Keratinocyte (primary cell): Measurements from ENCODE around the gene PACSIN2. TPM values are rescaled to one million over a fixed set of nuclear protein-coding genes. Genes with fewer than 3 reads are reported as not detected.

Experiments
- DNase-seq: peaks from one replicate; pipeline ENCODE4 v3.0.0-alpha.2; 2011; ENCODE audit warnings: low read depth, missing footprints, low spot score
- FAIRE-seq: peaks from 2 replicates; lab custom pipeline; 2011; peaks lifted over from hg19 to GRCh38; lab: Jason Lieb, UNC
- H2AFZ ChIP-seq: 2 replicates; pipeline ENCODE4 v1.6.0; 2012; ENCODE audit warnings: low read length, control low read depth, inconsistent platforms; ENCODE audit not compliant: control insufficient read depth
- H3K27ac ChIP-seq: 2 replicates; pipeline ENCODE4 v1.5.1; 2011; ENCODE audit warnings: low read length; ENCODE audit not compliant: control insufficient read depth, insufficient read depth
- H3K27me3 ChIP-seq: 3 replicates; pipeline ENCODE4 v1.6.0; 2011; ENCODE audit warnings: low read length; ENCODE audit not compliant: control insufficient read depth, insufficient read depth; ENCODE audit errors: extremely low read depth
- H3K36me3 ChIP-seq, 2 experiments: 2 replicates in 1 of 2; 3 replicates in 1 of 2; pipeline ENCODE4 v1.5.1; 2011; ENCODE audit warnings: low read length in 2 of 2, mild to moderate bottlenecking in 1 of 2; ENCODE audit not compliant: control insufficient read depth in 2 of 2, insufficient read depth in 2 of 2; ENCODE audit errors: extremely low read depth in 1 of 2
- H3K4me1 ChIP-seq: 3 replicates; pipeline ENCODE4 v1.5.1; 2011; ENCODE audit warnings: low read length; ENCODE audit not compliant: control insufficient read depth, insufficient read depth; ENCODE audit errors: extremely low read depth
- H3K4me2 ChIP-seq: 3 replicates; pipeline ENCODE4 v1.6.0; 2011; ENCODE audit warnings: low read depth, low read length; ENCODE audit not compliant: control insufficient read depth, insufficient read depth; ENCODE audit errors: extremely low read depth
- H3K4me3 ChIP-seq, 3 experiments: fragments of 200-600 bp in 1 of 3; sonication (generic) in 1 of 3; 2 replicates in 2 of 3; 3 replicates in 1 of 3; pipeline ENCODE4 v1.5.1; 2011 to 2016; ENCODE audit warnings: low read length in 3 of 3, mild to moderate bottlenecking in 3 of 3, control low read depth in 2 of 3, inconsistent platforms in 1 of 3, low read depth in 1 of 3, mixed read lengths in 1 of 3, mixed run types in 1 of 3, moderate library complexity in 1 of 3; ENCODE audit not compliant: control insufficient read depth in 2 of 3, insufficient read depth in 2 of 3; ENCODE audit errors: extremely low read depth in 1 of 3
- H3K79me2 ChIP-seq: 2 replicates; pipeline ENCODE4 v1.6.0; 2012; ENCODE audit warnings: low read length; ENCODE audit not compliant: control insufficient read depth, insufficient read depth
- H3K9ac ChIP-seq: 3 replicates; pipeline ENCODE4 v1.6.0; 2011; ENCODE audit warnings: low read length; ENCODE audit not compliant: control insufficient read depth, insufficient read depth; ENCODE audit errors: extremely low read depth
- H3K9me1 ChIP-seq: 3 replicates; pipeline ENCODE4 v1.6.0; 2011; ENCODE audit warnings: low read length; ENCODE audit not compliant: control insufficient read depth, insufficient read depth; ENCODE audit errors: extremely low read depth
- H3K9me3 ChIP-seq: 2 replicates; pipeline ENCODE4 v1.5.1; 2012; ENCODE audit warnings: low read depth, low read length; ENCODE audit not compliant: control insufficient read depth
- H4K20me1 ChIP-seq: 3 replicates; pipeline ENCODE4 v1.6.0; 2011; ENCODE audit warnings: low read length; ENCODE audit not compliant: control insufficient read depth, insufficient read depth; ENCODE audit errors: extremely low read depth
- CTCF ChIP-seq, 3 experiments: IDR thresholded peaks in 1 of 3; conservative IDR thresholded peaks in 1 of 3; optimal IDR thresholded peaks in 1 of 3; 2 replicates in 2 of 3; 3 replicates in 1 of 3; pipeline versions ENCODE3 to v1.5.1; 2011; ENCODE audit warnings: low read length in 3 of 3, mild to moderate bottlenecking in 3 of 3, moderate library complexity in 2 of 3, control low read depth in 1 of 3, inconsistent platforms in 1 of 3; ENCODE audit not compliant: insufficient read depth in 2 of 3; ENCODE audit errors: extremely low read depth in 1 of 3
- EZH2 ChIP-seq: IDR thresholded peaks from one replicate; pipeline ENCODE4 v1.6.1; 2012; ENCODE audit warnings: inconsistent platforms, mild to moderate bottlenecking, low read length, moderate library complexity
- dilution Hi-C: fragments of 300-500 bp; cut with MboI; formaldehyde crosslinking; loops from one replicate; pipeline ENCODE4 v1.7.0; 2020; ENCODE audit warnings: low sequenced_read_pairs; ENCODE audit not compliant: extremely low pct_ligation_motif_present
- polyA plus RNA-seq, 5 experiments: library from polyadenylated mRNA; depleted of rRNA in 3 of 5; stranded (reverse) in 3 of 5; stranded (forward) in 1 of 5; unstranded in 1 of 5; fragments of >200 nt; gene quantifications; 1 replicate in 1 of 5; 2 replicates in 3 of 5; 3 replicates in 1 of 5; pipeline versions ENCODE4 v1.2.1 to v1.2.3, GENCODE V29; 2011 to 2012; ENCODE audit warnings: missing spikeins in 2 of 5, low read depth in 1 of 5, low replicate concordance in 1 of 5

Gene PACSIN2
- polyA plus RNA-seq, 1 donor (not counting 4 experiments of a cell fraction or from before 2014, with no cell fraction given) = 55.5 TPM

- H3K9ac ChIP-seq = peak overlapping the region; percentile 71
- H3K4me3 ChIP-seq = peak overlapping the region in 1 of 3 experiments; percentile 20
- peaks cover 75% of the 10 kb centered on the region for H3K79me2 ChIP-seq
Measured at GRCh38 chr22:42932857-42933484, 82.0 kb downstream of the PACSIN2 start.

GRCh38 chr22:42932197-42932519, 82.8 kb downstream of the PACSIN2 start:
- peaks cover 41% of the 10 kb centered on the region for H3K4me1 ChIP-seq
- no peak overlapping the region for H3K4me3 ChIP-seq
- peaks cover 0 to 6% of the 10 kb centered on the region in 2 experiments for H3K36me3 ChIP-seq
- FAIRE-seq (no peak), DNase-seq (no peak)
- peaks cover 10% of the 10 kb centered on the region for H4K20me1 ChIP-seq
- no peak overlapping the region for H2AFZ ChIP-seq
- no peak overlapping the region for H3K27ac ChIP-seq
- no peaks in the 10 kb centered on the region for H3K27me3 ChIP-seq
- no peak overlapping the region for H3K9ac ChIP-seq
- no peak for TF ChIP-seq CTCF (optimal IDR thresholded peaks at IDR 0.05 in 1 of 3, IDR thresholded peaks at IDR 0.05 in 1 of 3, conservative IDR thresholded peaks at IDR 0.05 in 1 of 3; ENCODE audit: extremely low read depth in 1 of 3, insufficient read depth in 2 of 3, low read length in 3 of 3)
- TF ChIP-seq EZH2 = no peak
- H3K9me3 ChIP-seq = no peaks in the 10 kb centered on the region
- dilution Hi-C loops = no loop called here
- H3K4me2 ChIP-seq = no peak overlapping the region
- H3K79me2 ChIP-seq = peaks cover 76% of the 10 kb centered on the region
- H3K9me1 ChIP-seq = peaks cover 13% of the 10 kb centered on the region

More at GRCh38 chr22:42932857-42933484, 82.0 kb downstream of the PACSIN2 start:
- H2AFZ ChIP-seq = no peak overlapping the region
- DNase-seq = no peak
- dilution Hi-C loops = no loop called here
- peaks cover 49% of the 10 kb centered on the region for H3K4me1 ChIP-seq
- H3K36me3 ChIP-seq = peaks cover 0 to 6% of the 10 kb centered on the region in 2 experiments
- peaks cover 10% of the 10 kb centered on the region for H4K20me1 ChIP-seq
- FAIRE-seq = peak; percentile 32
- no peak for TF ChIP-seq CTCF (optimal IDR thresholded peaks at IDR 0.05 in 1 of 3, IDR thresholded peaks at IDR 0.05 in 1 of 3, conservative IDR thresholded peaks at IDR 0.05 in 1 of 3; ENCODE audit: extremely low read depth in 1 of 3, insufficient read depth in 2 of 3, low read length in 3 of 3)
- no peak for TF ChIP-seq EZH2
- H3K9me1 ChIP-seq = peaks cover 13% of the 10 kb centered on the region
- H3K9me3 ChIP-seq = no peaks in the 10 kb centered on the region
- H3K27me3 ChIP-seq = no peaks in the 10 kb centered on the region
- peak overlapping the region; percentile 83 for H3K4me2 ChIP-seq
- H3K27ac ChIP-seq = peak overlapping the region; percentile 92
